Keratinocyte (primary cell): ENCODE measurements around the gene KCNK5. TPM values are rescaled to one million over a fixed set of nuclear protein-coding genes. Genes with fewer than 3 reads are reported as not detected.

ENCODE experiments used
- DNase-seq: peaks from one replicate; pipeline ENCODE4 v3.0.0-alpha.2; 2011; ENCODE audit warnings: low read depth, missing footprints, low spot score
- FAIRE-seq: peaks from 2 replicates; lab custom pipeline; 2011; peaks lifted over from hg19 to GRCh38; lab: Jason Lieb, UNC
- H2AFZ ChIP-seq: 2 replicates; pipeline ENCODE4 v1.6.0; 2012; ENCODE audit warnings: low read length, control low read depth, inconsistent platforms; ENCODE audit not compliant: control insufficient read depth
- H3K27ac ChIP-seq: 2 replicates; pipeline ENCODE4 v1.5.1; 2011; ENCODE audit warnings: low read length; ENCODE audit not compliant: control insufficient read depth, insufficient read depth
- H3K27me3 ChIP-seq: 3 replicates; pipeline ENCODE4 v1.6.0; 2011; ENCODE audit warnings: low read length; ENCODE audit not compliant: control insufficient read depth, insufficient read depth; ENCODE audit errors: extremely low read depth
- H3K36me3 ChIP-seq, 2 experiments: 2 replicates in 1 of 2; 3 replicates in 1 of 2; pipeline ENCODE4 v1.5.1; 2011; ENCODE audit warnings: low read length in 2 of 2, mild to moderate bottlenecking in 1 of 2; ENCODE audit not compliant: control insufficient read depth in 2 of 2, insufficient read depth in 2 of 2; ENCODE audit errors: extremely low read depth in 1 of 2
- H3K4me1 ChIP-seq: 3 replicates; pipeline ENCODE4 v1.5.1; 2011; ENCODE audit warnings: low read length; ENCODE audit not compliant: control insufficient read depth, insufficient read depth; ENCODE audit errors: extremely low read depth
- H3K4me2 ChIP-seq: 3 replicates; pipeline ENCODE4 v1.6.0; 2011; ENCODE audit warnings: low read depth, low read length; ENCODE audit not compliant: control insufficient read depth, insufficient read depth; ENCODE audit errors: extremely low read depth
- H3K4me3 ChIP-seq, 3 experiments: fragments of 200-600 bp in 1 of 3; sonication (generic) in 1 of 3; 2 replicates in 2 of 3; 3 replicates in 1 of 3; pipeline ENCODE4 v1.5.1; 2011 to 2016; ENCODE audit warnings: low read length in 3 of 3, mild to moderate bottlenecking in 3 of 3, control low read depth in 2 of 3, inconsistent platforms in 1 of 3, low read depth in 1 of 3, mixed read lengths in 1 of 3, mixed run types in 1 of 3, moderate library complexity in 1 of 3; ENCODE audit not compliant: control insufficient read depth in 2 of 3, insufficient read depth in 2 of 3; ENCODE audit errors: extremely low read depth in 1 of 3
- H3K79me2 ChIP-seq: 2 replicates; pipeline ENCODE4 v1.6.0; 2012; ENCODE audit warnings: low read length; ENCODE audit not compliant: control insufficient read depth, insufficient read depth
- H3K9ac ChIP-seq: 3 replicates; pipeline ENCODE4 v1.6.0; 2011; ENCODE audit warnings: low read length; ENCODE audit not compliant: control insufficient read depth, insufficient read depth; ENCODE audit errors: extremely low read depth
- H3K9me1 ChIP-seq: 3 replicates; pipeline ENCODE4 v1.6.0; 2011; ENCODE audit warnings: low read length; ENCODE audit not compliant: control insufficient read depth, insufficient read depth; ENCODE audit errors: extremely low read depth
- H3K9me3 ChIP-seq: 2 replicates; pipeline ENCODE4 v1.5.1; 2012; ENCODE audit warnings: low read depth, low read length; ENCODE audit not compliant: control insufficient read depth
- H4K20me1 ChIP-seq: 3 replicates; pipeline ENCODE4 v1.6.0; 2011; ENCODE audit warnings: low read length; ENCODE audit not compliant: control insufficient read depth, insufficient read depth; ENCODE audit errors: extremely low read depth
- EZH2 ChIP-seq: IDR thresholded peaks from one replicate; pipeline ENCODE4 v1.6.1; 2012; ENCODE audit warnings: inconsistent platforms, mild to moderate bottlenecking, low read length, moderate library complexity
- dilution Hi-C: fragments of 300-500 bp; cut with MboI; formaldehyde crosslinking; loops from one replicate; pipeline ENCODE4 v1.7.0; 2020; ENCODE audit warnings: low sequenced_read_pairs; ENCODE audit not compliant: extremely low pct_ligation_motif_present
- polyA plus RNA-seq, 5 experiments: library from polyadenylated mRNA; depleted of rRNA in 3 of 5; stranded (reverse) in 3 of 5; stranded (forward) in 1 of 5; unstranded in 1 of 5; fragments of >200 nt; gene quantifications; 1 replicate in 1 of 5; 2 replicates in 3 of 5; 3 replicates in 1 of 5; pipeline versions ENCODE4 v1.2.1 to v1.2.3, GENCODE V29; 2011 to 2012; ENCODE audit warnings: missing spikeins in 2 of 5, low read depth in 1 of 5, low replicate concordance in 1 of 5
- TF ChIP-seq, protein P1 (sequence below), 3 experiments: IDR thresholded peaks in 1 of 3; conservative IDR thresholded peaks in 1 of 3; optimal IDR thresholded peaks in 1 of 3; 2 replicates in 2 of 3; 3 replicates in 1 of 3; pipeline versions ENCODE3 to v1.5.1; 2011; ENCODE audit warnings: low read length in 3 of 3, mild to moderate bottlenecking in 3 of 3, moderate library complexity in 2 of 3, control low read depth in 1 of 3, inconsistent platforms in 1 of 3; ENCODE audit not compliant: insufficient read depth in 2 of 3; ENCODE audit errors: extremely low read depth in 1 of 3

The KCNK5 gene
- polyA plus RNA-seq, 1 donor (not counting 4 experiments of a cell fraction or from before 2014, with no cell fraction given) = not detected

- Histone ChIP-seq H3K4me2 (no peak overlapping the region), H3K79me2 (no peaks in the 10 kb centered on the region), H3K36me3 (no peaks in the 10 kb centered on the region), H4K20me1 (no peaks in the 10 kb centered on the region), H3K27me3 (peaks cover 3% of the 10 kb centered on the region), H3K4me3 (no peak overlapping the region), H3K4me1 (no peaks in the 10 kb centered on the region), H3K9me3 (no peaks in the 10 kb centered on the region), H2AFZ (no peak overlapping the region), H3K9ac (no peak overlapping the region), H3K27ac (no peak overlapping the region), H3K9me1 (no peaks in the 10 kb centered on the region)
- DNase-seq (no peak), FAIRE-seq (no peak)
- dilution Hi-C loops = no loop called here
- TF ChIP-seq EZH2 = no peak
Measured at GRCh38 chr6:39221115-39221514, 8.2 kb downstream of the KCNK5 start.

DNA sequence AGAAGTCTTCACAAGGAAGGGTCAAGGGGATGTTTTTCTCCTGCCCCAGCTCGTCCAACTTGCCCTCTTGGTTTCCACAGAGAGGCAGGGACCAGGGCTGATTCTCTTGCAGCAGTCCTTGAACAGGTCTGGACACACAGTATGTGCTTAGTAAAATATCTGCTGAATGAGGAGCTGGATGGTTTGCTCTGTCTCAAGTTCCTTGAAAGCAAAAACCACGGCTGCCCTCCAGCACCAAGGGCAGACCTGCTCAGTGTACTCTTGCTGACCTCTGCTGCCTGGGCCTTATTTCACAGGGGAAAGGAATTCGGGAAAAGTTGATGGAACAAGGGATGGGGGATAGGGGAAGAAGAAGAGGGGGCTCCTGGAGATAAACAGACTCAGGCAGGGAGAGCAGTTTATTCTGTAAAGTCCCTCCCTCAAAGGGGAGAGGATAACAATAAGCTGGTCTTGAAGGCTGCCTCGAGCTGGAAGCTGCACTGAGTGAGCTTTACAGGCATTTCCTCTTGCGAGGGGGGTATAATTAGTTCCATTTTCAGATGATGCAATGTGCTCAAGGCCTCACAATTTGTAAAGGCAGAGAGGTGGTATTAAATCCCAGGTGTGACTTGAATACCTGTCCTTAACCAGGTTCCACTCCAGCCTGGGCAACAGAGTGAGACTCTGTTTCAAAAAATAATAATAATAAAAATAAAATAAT, 10.3 kb downstream of the KCNK5 start:
- no peak for DNase-seq
- Histone ChIP-seq H3K4me1 (no peaks in the 10 kb centered on the region), H3K79me2 (no peaks in the 10 kb centered on the region), H3K9ac (no peak overlapping the region), H3K4me3 (no peak overlapping the region), H2AFZ (no peak overlapping the region), H3K9me3 (no peaks in the 10 kb centered on the region), H3K4me2 (no peak overlapping the region), H4K20me1 (no peaks in the 10 kb centered on the region), H3K9me1 (no peaks in the 10 kb centered on the region), H3K27ac (no peak overlapping the region), H3K36me3 (no peaks in the 10 kb centered on the region), H3K27me3 (no peaks in the 10 kb centered on the region)
- dilution Hi-C loops = no loop called here
- no peak for FAIRE-seq
- TF ChIP-seq EZH2 = no peak
- TF ChIP-seq, protein P1, sequence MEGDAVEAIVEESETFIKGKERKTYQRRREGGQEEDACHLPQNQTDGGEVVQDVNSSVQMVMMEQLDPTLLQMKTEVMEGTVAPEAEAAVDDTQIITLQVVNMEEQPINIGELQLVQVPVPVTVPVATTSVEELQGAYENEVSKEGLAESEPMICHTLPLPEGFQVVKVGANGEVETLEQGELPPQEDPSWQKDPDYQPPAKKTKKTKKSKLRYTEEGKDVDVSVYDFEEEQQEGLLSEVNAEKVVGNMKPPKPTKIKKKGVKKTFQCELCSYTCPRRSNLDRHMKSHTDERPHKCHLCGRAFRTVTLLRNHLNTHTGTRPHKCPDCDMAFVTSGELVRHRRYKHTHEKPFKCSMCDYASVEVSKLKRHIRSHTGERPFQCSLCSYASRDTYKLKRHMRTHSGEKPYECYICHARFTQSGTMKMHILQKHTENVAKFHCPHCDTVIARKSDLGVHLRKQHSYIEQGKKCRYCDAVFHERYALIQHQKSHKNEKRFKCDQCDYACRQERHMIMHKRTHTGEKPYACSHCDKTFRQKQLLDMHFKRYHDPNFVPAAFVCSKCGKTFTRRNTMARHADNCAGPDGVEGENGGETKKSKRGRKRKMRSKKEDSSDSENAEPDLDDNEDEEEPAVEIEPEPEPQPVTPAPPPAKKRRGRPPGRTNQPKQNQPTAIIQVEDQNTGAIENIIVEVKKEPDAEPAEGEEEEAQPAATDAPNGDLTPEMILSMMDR (optimal IDR thresholded peaks at IDR 0.05 in 1 of 3, IDR thresholded peaks at IDR 0.05 in 1 of 3, conservative IDR thresholded peaks at IDR 0.05 in 1 of 3; ENCODE audit: extremely low read depth in 1 of 3, insufficient read depth in 2 of 3, low read length in 3 of 3) = no peak
